ENCODE measurements around the gene ADAMTSL1.

Gene ADAMTSL1

GRCh38 chr9:18707061-18707461, 233.1 kb downstream of the ADAMTSL1 start:
- DNase-seq = no peak

GRCh38 chr9:18707489-18708205, 233.7 kb downstream of the ADAMTSL1 start:
- DNase-seq = no peak

- no peak for DNase-seq
These were observed 234.5 kb downstream of the ADAMTSL1 start for GRCh38 chr9:18708429-18708828.

GRCh38 chr9:18710065-18710464, 236.1 kb downstream of the ADAMTSL1 start:
- DNase-seq = no peak

GRCh38 chr9:18717759-18718158, 243.8 kb downstream of the ADAMTSL1 start:
- no peak for DNase-seq

- no peak for DNase-seq
These were observed 244.4 kb downstream of the ADAMTSL1 start for GRCh38 chr9:18718393-18718792.

GRCh38 chr9:18718932-18719331, 245.0 kb downstream of the ADAMTSL1 start:
- no peak for DNase-seq

GRCh38 chr9:18720691-18721090, 246.7 kb downstream of the ADAMTSL1 start:
- DNase-seq = peak; percentile 10

GRCh38 chr9:18721267-18721994, 247.5 kb downstream of the ADAMTSL1 start:
- DNase-seq = no peak

GRCh38 chr9:18721995-18722310, 248.0 kb downstream of the ADAMTSL1 start:
- no peak for DNase-seq

- no peak for DNase-seq
These were observed 248.9 kb downstream of the ADAMTSL1 start for GRCh38 chr9:18722882-18723281.

- no peak for DNase-seq
These were observed 249.4 kb downstream of the ADAMTSL1 start for GRCh38 chr9:18723366-18723765.

- no peak for DNase-seq
These were observed 252.6 kb downstream of the ADAMTSL1 start for GRCh38 chr9:18726546-18726945.

GRCh38 chr9:18727904-18728303, 254.0 kb downstream of the ADAMTSL1 start:
- no peak for DNase-seq

- no peak for DNase-seq
These were observed 254.7 kb downstream of the ADAMTSL1 start for GRCh38 chr9:18728642-18729041.

- DNase-seq = no peak
These were observed 256.3 kb downstream of the ADAMTSL1 start for GRCh38 chr9:18730241-18730640.

- DNase-seq = no peak
These were observed 265.2 kb downstream of the ADAMTSL1 start for GRCh38 chr9:18739127-18739526.

GRCh38 chr9:18739641-18740318, 265.8 kb downstream of the ADAMTSL1 start:
- no peak for DNase-seq

GRCh38 chr9:18741359-18741758, 267.4 kb downstream of the ADAMTSL1 start:
- no peak for DNase-seq

GRCh38 chr9:18741945-18742344, 268.0 kb downstream of the ADAMTSL1 start:
- DNase-seq = no peak

- no peak for DNase-seq
These were observed 269.5 kb downstream of the ADAMTSL1 start for GRCh38 chr9:18743421-18743820.

GRCh38 chr9:18743971-18744370, 270.0 kb downstream of the ADAMTSL1 start:
- DNase-seq = no peak

- DNase-seq = no peak
These were observed 271.8 kb downstream of the ADAMTSL1 start for GRCh38 chr9:18745710-18746109.

- no peak for DNase-seq
These were observed 272.7 kb downstream of the ADAMTSL1 start for GRCh38 chr9:18746631-18747030.

Measured in T1000 (cell line).